ENCODE results near the gene AFAP1L1. TPM values are rescaled to one million over a fixed set of nuclear protein-coding genes. Genes with fewer than 3 reads are reported as not detected.
"Not testable (repeated sequence)": the region's sequence is repeated elsewhere in the genome, so short reads cannot be mapped to it uniquely, and the experiment has no call there.

Gene AFAP1L1
- total and polyA plus RNA-seq, 5 donors: 26.2 to 59.7 (median 40.3) TPM

DNA sequence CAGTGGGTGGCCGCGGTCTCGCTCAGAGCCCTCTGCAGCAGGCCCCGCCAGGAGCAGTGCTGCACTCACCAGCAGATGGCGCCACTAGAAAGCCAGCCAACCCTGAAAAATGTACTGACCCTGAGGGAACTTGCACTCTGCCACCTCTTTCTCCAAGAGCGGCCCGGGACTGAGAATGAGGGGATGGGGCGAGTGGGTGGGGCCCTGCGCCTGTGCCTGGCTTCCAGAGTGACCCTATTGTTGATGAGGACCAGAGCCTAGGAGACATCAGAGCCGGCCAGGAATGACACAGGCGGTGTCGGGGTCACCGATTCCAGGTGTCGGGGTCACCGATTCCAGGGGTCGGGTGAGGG, 110.3 kb downstream of the AFAP1L1 start:
- DNase-seq (peak; percentile 81 to 93 (median 93)), ATAC-seq (peak; percentile 75 to 80)
- Histone ChIP-seq H3K4me1 (ENCODE audit: control insufficient read depth, insufficient read depth, low read length) (peaks cover 8% of the 10 kb centered on the region), H3K4me3 (ENCODE audit: low read length) (no peak overlapping the region), H3K27ac (ENCODE audit: low read length) (peak overlapping the region; percentile 91), H3K27me3 (ENCODE audit: control insufficient read depth, insufficient read depth) (no peaks in the 10 kb centered on the region), H3K9me3 (ENCODE audit: control insufficient read depth, low read length) (no peaks in the 10 kb centered on the region)
- WGBS: 28% methylated on average over 16 of the region's 16 CpGs
- intact Hi-C loops (cut with DNase I): loop anchor here (2.0 to 5.0 kb wide), 6 partner anchors 49 to 185 kb away; no protein-coding TSS in a partner anchor

DNA sequence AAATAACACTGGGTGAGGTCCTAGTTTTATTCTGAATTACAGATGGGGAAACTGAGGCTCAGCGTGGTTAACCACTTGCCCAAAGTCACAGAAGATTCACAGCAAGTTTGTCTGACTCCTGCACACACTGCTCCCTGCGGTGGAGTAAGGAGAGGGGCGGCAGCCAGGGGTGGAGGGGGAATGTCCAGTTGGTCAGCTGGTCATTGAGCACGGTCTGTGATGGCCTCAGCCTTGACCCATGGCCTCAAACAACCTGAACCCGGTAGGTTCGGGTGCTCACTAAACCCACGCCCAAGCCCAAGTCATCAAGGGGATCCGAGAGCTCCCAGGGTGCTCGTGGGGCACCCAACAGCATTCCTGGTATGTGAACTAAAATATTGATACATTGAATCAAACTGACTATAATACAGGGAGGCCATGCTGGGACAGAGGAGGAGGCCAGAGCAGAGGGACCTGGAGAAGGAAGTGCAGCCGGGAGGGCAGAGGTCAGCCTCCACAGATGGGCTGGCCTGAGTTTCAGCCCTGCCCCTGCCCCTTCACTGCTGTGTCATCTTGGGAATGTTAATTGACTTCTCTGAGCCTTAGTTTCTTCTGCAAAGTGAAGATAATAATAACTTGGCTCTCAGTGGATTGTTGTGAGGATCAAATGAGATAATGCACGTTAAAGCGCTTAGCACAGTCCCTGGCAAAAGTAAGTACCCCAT, 111.0 kb downstream of the AFAP1L1 start:
- no peak overlapping the region for H3K4me3 ChIP-seq (ENCODE audit: low read length)
- ATAC-seq: no peak
- 74% methylated on average over 12 of the region's 12 CpGs for WGBS
- peak overlapping the region; percentile 91 for H3K27ac ChIP-seq (ENCODE audit: low read length)
- intact Hi-C loops (cut with DNase I): loop anchor here (2.0 to 5.0 kb wide), 5 partner anchors 48 to 185 kb away; no protein-coding TSS in a partner anchor
- peak in 1 of 3 donors; percentile 50 for DNase-seq
- H3K9me3 ChIP-seq (ENCODE audit: control insufficient read depth, low read length): no peaks in the 10 kb centered on the region
- H3K4me1 ChIP-seq (ENCODE audit: control insufficient read depth, insufficient read depth, low read length): peaks cover 12% of the 10 kb centered on the region
- H3K27me3 ChIP-seq (ENCODE audit: control insufficient read depth, insufficient read depth): no peaks in the 10 kb centered on the region

DNA sequence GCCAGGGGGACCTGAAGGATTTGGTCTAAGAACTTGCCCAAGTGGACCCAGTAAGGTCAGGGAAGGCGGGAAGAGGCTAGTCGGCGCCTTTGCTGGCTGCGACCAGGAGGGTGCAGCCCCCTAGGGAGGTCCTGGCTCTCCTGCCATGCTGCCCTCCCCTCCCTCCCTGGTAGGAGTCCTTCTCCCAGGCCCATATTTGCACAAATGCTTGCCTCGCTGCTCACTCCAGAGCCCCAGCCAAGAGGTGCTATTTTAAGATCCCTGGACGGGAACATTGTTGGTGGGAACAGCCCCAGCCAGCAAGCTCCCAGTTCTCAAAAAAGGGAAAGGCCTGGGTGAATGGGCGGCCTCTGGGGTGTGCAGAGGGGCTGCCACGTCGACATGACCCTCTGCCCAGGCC, 111.7 kb downstream of the AFAP1L1 start:
- Histone ChIP-seq H3K9me3 (ENCODE audit: control insufficient read depth, low read length) (no peaks in the 10 kb centered on the region), H3K4me1 (ENCODE audit: control insufficient read depth, insufficient read depth, low read length) (peaks cover 12% of the 10 kb centered on the region), H3K4me3 (ENCODE audit: low read length) (no peak overlapping the region), H3K27me3 (ENCODE audit: control insufficient read depth, insufficient read depth) (no peaks in the 10 kb centered on the region), H3K27ac (ENCODE audit: low read length) (peak overlapping the region; percentile 91)
- ATAC-seq (peak; percentile 36 to 61), DNase-seq (peak; percentile 62 to 81 (median 79))
- 42% methylated on average over 9 of the region's 9 CpGs for WGBS
- intact Hi-C loops (cut with DNase I): loop anchor here (2.0 to 5.0 kb wide), 5 partner anchors 47 to 184 kb away; no protein-coding TSS in a partner anchor

DNA sequence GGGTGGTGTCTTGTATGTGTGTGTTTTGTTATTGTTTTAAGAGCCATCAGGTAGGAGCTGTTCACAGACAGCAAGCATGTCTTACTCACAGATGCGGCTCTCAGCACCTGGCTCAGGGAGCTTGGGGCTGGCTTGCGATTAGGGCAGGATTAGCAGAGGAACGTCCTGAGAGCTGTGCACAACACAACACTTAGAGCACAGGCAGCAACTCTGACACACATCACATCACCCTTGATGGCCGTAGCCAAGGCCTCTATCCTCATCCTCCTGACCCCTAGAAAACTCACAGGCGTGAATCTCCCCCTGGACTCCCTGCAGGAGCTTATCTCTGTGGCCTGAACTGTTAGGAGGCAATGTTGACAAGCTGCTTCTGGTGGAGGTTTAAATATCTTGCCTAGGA, 114.5 kb downstream of the AFAP1L1 start:
- Histone ChIP-seq H3K4me1 (ENCODE audit: control insufficient read depth, insufficient read depth, low read length) (peaks cover 18% of the 10 kb centered on the region), H3K9me3 (ENCODE audit: control insufficient read depth, low read length) (no peaks in the 10 kb centered on the region), H3K4me3 (ENCODE audit: low read length) (no peak overlapping the region), H3K27ac (ENCODE audit: low read length) (peak overlapping the region; percentile 95), H3K27me3 (ENCODE audit: control insufficient read depth, insufficient read depth) (no peaks in the 10 kb centered on the region)
- WGBS: 44% methylated on average over 5 of the region's 5 CpGs
- no peak for DNase-seq
- peak; percentile 30 to 33 for ATAC-seq
- intact Hi-C loops (cut with DNase I): no loop called here

DNA sequence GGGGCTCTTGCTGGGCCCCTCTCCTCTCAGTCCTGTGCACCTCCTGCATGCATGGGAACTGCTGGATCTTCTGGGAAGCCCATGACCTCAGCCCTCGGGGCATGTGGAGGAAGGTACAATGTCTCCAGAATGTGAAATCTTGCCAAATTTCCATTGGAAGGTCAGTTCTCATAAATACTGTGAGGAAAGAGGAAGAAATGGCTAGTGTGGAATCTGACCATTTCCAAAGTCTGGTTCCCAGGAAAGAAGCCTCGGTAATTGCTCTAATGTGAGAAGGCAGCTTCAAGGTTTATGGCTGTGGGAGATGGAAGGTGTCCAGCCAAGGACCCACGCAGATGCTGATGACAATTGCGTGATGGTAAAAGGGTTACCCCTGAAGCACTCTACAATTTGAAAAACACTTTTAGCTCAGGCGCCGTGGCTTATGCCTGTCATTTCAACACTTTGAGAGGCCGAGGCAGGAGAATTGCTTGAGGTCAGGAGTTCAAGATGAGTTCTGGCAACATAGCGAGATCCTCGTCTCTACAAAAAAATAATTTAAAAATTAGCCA, 115.5 kb downstream of the AFAP1L1 start:
- H3K4me1 ChIP-seq (ENCODE audit: control insufficient read depth, insufficient read depth, low read length): peaks cover 16% of the 10 kb centered on the region
- intact Hi-C loops (cut with DNase I): no loop called here
- WGBS: 32% methylated on average over 9 of the region's 9 CpGs
- peak; percentile 52 for ATAC-seq
- no peak overlapping the region for H3K4me3 ChIP-seq (ENCODE audit: low read length)
- H3K9me3 ChIP-seq (ENCODE audit: control insufficient read depth, low read length): no peaks in the 10 kb centered on the region
- DNase-seq: peak in 1 of 3 donors; percentile 67
- no peaks in the 10 kb centered on the region for H3K27me3 ChIP-seq (ENCODE audit: control insufficient read depth, insufficient read depth)
- peak overlapping the region; percentile 87 for H3K27ac ChIP-seq (ENCODE audit: low read length)

DNA sequence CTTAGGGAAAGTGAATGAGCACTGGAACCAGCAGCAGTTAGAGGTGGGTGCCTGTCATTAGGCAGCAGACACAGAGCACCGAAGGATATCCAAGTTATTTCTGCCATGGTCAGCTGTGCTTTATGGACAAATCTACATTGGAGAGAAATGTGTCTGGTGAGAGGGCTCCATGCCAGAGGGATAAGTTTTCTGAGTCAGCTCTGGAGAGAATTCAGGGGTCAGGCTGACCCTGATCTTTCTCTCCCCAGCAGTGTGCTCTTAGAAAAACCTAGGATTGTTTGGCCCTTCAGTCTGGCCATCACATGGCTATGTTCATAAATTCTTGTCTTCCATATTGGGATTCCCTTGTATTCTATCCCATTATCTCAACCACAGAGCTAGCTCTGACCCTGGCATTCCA, 116.3 kb downstream of the AFAP1L1 start:
- ATAC-seq (peak; percentile 3 to 46), DNase-seq (no peak)
- 33% methylated on average over 1 of the region's 1 CpG for WGBS
- Histone ChIP-seq H3K9me3 (ENCODE audit: control insufficient read depth, low read length) (no peaks in the 10 kb centered on the region), H3K27ac (ENCODE audit: low read length) (peak overlapping the region; percentile 87), H3K4me3 (ENCODE audit: low read length) (no peak overlapping the region), H3K27me3 (ENCODE audit: control insufficient read depth, insufficient read depth) (no peaks in the 10 kb centered on the region), H3K4me1 (ENCODE audit: control insufficient read depth, insufficient read depth, low read length) (peaks cover 16% of the 10 kb centered on the region)
- intact Hi-C loops (cut with DNase I): no loop called here

DNA sequence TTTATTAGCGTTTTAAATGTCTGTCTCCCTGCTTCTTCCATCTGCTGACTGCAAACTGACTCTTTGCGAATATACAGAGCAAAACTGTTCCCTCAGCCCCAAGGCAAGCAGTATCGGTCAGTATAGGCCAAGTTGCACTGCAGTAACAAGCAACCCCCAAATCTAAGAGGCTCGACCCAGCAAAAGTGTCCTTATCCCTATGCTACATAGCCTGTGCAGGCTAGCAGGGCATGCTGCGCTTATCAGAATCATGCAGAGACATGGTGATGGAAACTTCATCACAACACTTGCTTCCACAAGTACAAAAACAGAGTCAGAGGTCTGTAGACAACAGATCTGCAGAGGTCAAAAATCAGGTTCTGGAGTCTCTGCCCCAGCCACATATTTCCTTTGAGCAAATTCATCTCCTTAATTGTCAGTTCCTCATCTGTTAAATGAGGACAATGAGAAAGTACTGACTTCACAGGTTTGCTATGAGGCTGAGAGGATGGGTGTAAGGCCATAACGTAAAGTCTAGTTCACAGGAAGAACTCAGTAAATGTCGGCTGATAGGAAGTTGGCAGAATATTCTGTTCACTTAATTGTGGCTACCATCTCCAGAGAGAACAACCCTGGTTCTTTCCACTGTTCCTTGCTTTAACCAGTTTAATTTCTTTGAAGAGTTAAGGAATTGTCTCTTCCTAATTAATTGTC, 117.0 kb downstream of the AFAP1L1 start:
- Histone ChIP-seq H3K4me3 (ENCODE audit: low read length) (no peak overlapping the region), H3K27me3 (ENCODE audit: control insufficient read depth, insufficient read depth) (no peaks in the 10 kb centered on the region), H3K27ac (ENCODE audit: low read length) (peak overlapping the region; percentile 87), H3K9me3 (ENCODE audit: control insufficient read depth, low read length) (no peaks in the 10 kb centered on the region), H3K4me1 (ENCODE audit: control insufficient read depth, insufficient read depth, low read length) (peaks cover 15% of the 10 kb centered on the region)
- 72% methylated on average over 7 of the region's 7 CpGs for WGBS
- ATAC-seq: peak in 1 of 2 donors; percentile 31
- DNase-seq: no peak
- intact Hi-C loops (cut with DNase I): no loop called here

DNA sequence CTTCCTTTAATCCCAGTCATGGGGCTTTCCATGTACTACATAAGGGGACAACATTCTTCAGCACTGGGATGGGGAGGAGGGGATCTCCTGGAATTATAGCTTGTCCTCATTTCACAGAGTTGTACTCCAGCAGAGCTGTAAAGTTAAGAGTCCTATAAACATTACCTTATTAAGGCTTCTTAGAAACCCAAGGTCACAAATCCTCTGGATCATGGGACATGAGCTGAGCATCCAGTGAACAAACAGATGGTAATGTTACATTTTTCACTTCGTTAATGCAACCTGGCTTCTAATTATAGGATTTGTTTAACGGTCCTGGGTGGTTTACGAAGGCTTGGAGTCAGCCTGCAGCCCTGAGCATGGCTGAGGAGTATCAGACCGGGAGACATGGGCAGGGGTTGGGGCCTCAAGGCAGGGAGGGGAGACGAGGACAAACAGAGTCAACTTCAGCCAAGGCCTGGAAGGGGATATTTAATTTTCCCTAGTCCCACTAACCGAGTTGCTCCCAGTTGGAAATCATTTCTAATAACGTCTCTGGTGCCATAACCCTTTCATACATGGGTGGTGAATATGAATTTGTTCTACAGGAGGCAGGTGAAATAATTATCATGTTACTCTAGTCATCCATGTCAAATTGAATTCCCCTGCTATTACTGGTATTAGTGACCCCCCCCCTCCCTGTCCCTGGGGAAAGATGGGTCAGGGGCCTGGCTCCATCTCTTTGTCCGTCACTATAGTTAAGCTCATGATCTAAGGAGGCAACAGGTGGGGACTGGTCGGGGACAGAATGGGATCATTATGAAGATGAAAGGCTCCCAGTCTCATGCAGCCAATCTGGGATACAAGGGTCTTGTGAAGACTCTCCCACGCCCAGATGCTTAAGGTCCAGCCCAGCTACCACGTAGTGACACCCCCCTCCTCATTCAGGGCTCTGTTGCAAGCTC, 118.2 kb downstream of the AFAP1L1 start:
- peak overlapping the region; percentile 68 for H3K27ac ChIP-seq (ENCODE audit: low read length)
- 71% methylated on average over 11 of the region's 11 CpGs for WGBS
- intact Hi-C loops (cut with DNase I): no loop called here
- ATAC-seq (no peak), DNase-seq (no peak)
- peaks cover 13% of the 10 kb centered on the region for H3K4me1 ChIP-seq (ENCODE audit: control insufficient read depth, insufficient read depth, low read length)
- H3K4me3 ChIP-seq (ENCODE audit: low read length): no peak overlapping the region
- no peaks in the 10 kb centered on the region for H3K9me3 ChIP-seq (ENCODE audit: control insufficient read depth, low read length)
- no peaks in the 10 kb centered on the region for H3K27me3 ChIP-seq (ENCODE audit: control insufficient read depth, insufficient read depth)

DNA sequence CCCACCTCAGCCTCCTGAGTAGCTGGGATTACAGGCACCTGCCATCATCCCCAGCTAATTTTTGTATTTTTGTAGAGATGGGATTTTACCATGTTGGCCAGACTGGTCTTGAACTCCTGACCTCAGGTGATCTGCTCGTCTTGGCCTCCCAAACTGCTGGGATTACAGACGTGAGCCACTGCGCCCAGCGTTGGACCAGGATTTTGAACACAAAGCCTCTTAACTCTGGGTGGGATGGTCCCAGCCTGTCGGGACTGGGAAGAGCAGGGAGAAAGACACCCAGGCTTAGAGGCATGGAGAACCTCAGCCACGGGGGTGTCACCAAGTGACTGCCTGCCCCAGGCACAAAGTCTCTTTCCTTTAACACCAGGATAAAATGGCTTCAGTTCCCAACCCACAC, 119.4 kb downstream of the AFAP1L1 start:
- ATAC-seq; H3K27ac ChIP-seq (ENCODE audit: low read length); H3K27me3 ChIP-seq (ENCODE audit: control insufficient read depth, insufficient read depth); H3K9me3 ChIP-seq (ENCODE audit: control insufficient read depth, low read length); DNase-seq; intact Hi-C loops (cut with DNase I); H3K4me3 ChIP-seq (ENCODE audit: low read length): not testable (repeated sequence)
- peaks cover 13% of the 10 kb centered on the region for H3K4me1 ChIP-seq (ENCODE audit: control insufficient read depth, insufficient read depth, low read length)
- 83% methylated on average over 6 of the region's 6 CpGs for WGBS

All from right cardiac atrium (tissue), 5 donors.